Measurements from ENCODE around the gene SMG6.

DNA sequence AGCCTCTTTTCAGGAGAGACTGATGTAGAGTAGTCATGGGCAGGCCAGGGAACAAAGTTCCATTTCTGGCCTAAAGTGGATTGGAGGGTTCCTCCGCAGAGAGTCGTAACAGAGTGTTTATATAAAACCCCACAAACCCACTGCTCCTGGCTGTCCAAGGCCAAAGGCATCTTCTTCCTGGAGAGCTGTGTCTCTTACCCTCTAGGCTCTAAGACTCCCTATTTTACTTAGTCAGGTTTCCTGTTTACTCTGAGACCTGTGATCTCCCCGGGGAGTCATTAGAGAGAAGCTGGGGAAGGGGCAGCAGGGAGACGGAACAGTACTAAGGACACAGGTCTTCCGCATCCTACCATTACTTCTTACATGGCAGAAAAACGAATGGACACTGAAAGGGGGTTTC lies 179.2 kb downstream of the SMG6 start:
- TF ChIP-seq CTCF (IDR thresholded peaks at IDR 0.05; ENCODE audit: low read length), result no peak
- no peak for TF ChIP-seq EZH2 (IDR thresholded peaks at IDR 0.05; ENCODE audit: borderline replicate concordance, low read length)

All from OCI-LY1 (cell line).